HG03432 (cell line): ENCODE results near the gene ZNF319.

Source experiments
- ATAC-seq: cut with Tn5 transposase; IDR thresholded peaks from one replicate; pipeline ENCODE4 v1.9.1; 2021; ENCODE audit warnings: mild to moderate bottlenecking, moderate library complexity; ENCODE audit not compliant: unreplicated experiment

The ZNF319 gene

GRCh38 chr16:57998992-57999365 lies 1.5 kb downstream of the ZNF319 start:
- no peak for ATAC-seq

GRCh38 chr16:57998486-57998885 lies 2.0 kb downstream of the ZNF319 start:
- ATAC-seq = no peak

GRCh38 chr16:57997528-57998265 lies 2.8 kb downstream of the ZNF319 start:
- no peak for ATAC-seq

- no peak for ATAC-seq
Measured at GRCh38 chr16:57997176-57997527, 3.3 kb downstream of the ZNF319 start.

- no peak for ATAC-seq
Measured at GRCh38 chr16:57996406-57997175, 3.9 kb downstream of the ZNF319 start.

- no peak for ATAC-seq
Measured at GRCh38 chr16:57995721-57996405, 4.6 kb downstream of the ZNF319 start.

GRCh38 chr16:57994778-57995177 lies 5.7 kb downstream of the ZNF319 start:
- peak; percentile 44 for ATAC-seq

GRCh38 chr16:57994361-57994760 lies 6.1 kb downstream of the ZNF319 start:
- ATAC-seq = no peak

- ATAC-seq = no peak
Measured at GRCh38 chr16:57993897-57994296, 6.6 kb downstream of the ZNF319 start.

GRCh38 chr16:57993438-57993837 lies 7.0 kb downstream of the ZNF319 start:
- no peak for ATAC-seq

- no peak for ATAC-seq
Measured at GRCh38 chr16:57992084-57992483, 8.4 kb downstream of the ZNF319 start.

GRCh38 chr16:57991551-57992059 lies 8.9 kb downstream of the ZNF319 start:
- ATAC-seq = no peak

GRCh38 chr16:57988929-57989328 lies 11.5 kb downstream of the ZNF319 start:
- ATAC-seq = no peak

GRCh38 chr16:57987441-57988177 lies 12.9 kb downstream of the ZNF319 start:
- no peak for ATAC-seq

- ATAC-seq = no peak
Measured at GRCh38 chr16:57986196-57986595, 14.3 kb downstream of the ZNF319 start.

- ATAC-seq = peak; percentile 20
Measured at GRCh38 chr16:57985204-57986181, 15.0 kb downstream of the ZNF319 start.

- ATAC-seq = peak; percentile 65
Measured at GRCh38 chr16:57984443-57985203, 15.8 kb downstream of the ZNF319 start.

- no peak for ATAC-seq
Measured at GRCh38 chr16:57982385-57982784, 18.1 kb downstream of the ZNF319 start.

- no peak for ATAC-seq
Measured at GRCh38 chr16:57981636-57982035, 18.8 kb downstream of the ZNF319 start.
